Neuronal stem cell (in vitro differentiated cells): Measurements from ENCODE around the gene LSP1.
A peak's percentile ranks its signal among the peaks of the same experiment; 100 is the strongest.

ENCODE experiments used
- DNase-seq: peaks from one replicate; pipeline ENCODE4 v3.0.0-alpha.2; 2013; ENCODE audit warnings: low spot score
- H2AFZ ChIP-seq: one replicate; pipeline ENCODE4 v1.6.1; 2013; ENCODE audit warnings: mild to moderate bottlenecking, low read length, inconsistent platforms
- H2AK5ac ChIP-seq: 2 replicates; pipeline ENCODE4 v1.6.1; 2013; ENCODE audit warnings: low read depth, mild to moderate bottlenecking, inconsistent platforms, low read length, moderate library complexity, mixed read lengths
- H2BK120ac ChIP-seq: 2 replicates; pipeline ENCODE4 v1.6.1; 2013; ENCODE audit warnings: low read depth, mild to moderate bottlenecking, inconsistent platforms, low read length, moderate library complexity, mixed read lengths
- H2BK12ac ChIP-seq: one replicate; pipeline ENCODE4 v1.6.1; 2013; ENCODE audit warnings: low read length, inconsistent platforms
- H2BK15ac ChIP-seq: 2 replicates; pipeline ENCODE4 v1.6.1; 2013; ENCODE audit warnings: mild to moderate bottlenecking, low read length, inconsistent platforms, mixed read lengths
- H2BK5ac ChIP-seq: one replicate; pipeline ENCODE4 v1.6.1; 2013; ENCODE audit warnings: inconsistent platforms, mild to moderate bottlenecking, low read length, moderate library complexity
- H3K14ac ChIP-seq: one replicate; pipeline ENCODE4 v1.6.1; 2013; ENCODE audit warnings: low read length, inconsistent platforms
- H3K18ac ChIP-seq: 2 replicates; pipeline ENCODE4 v1.6.1; 2013; ENCODE audit warnings: low read length, inconsistent platforms
- H3K23ac ChIP-seq: 2 replicates; pipeline ENCODE4 v1.6.1; 2013; ENCODE audit warnings: low read depth, mild to moderate bottlenecking, mixed read lengths, low read length, inconsistent platforms; ENCODE audit not compliant: poor library complexity
- H3K27ac ChIP-seq: replicated peaks from 3 replicates; pipeline ENCODE4 v1.5.1; 2013; ENCODE audit warnings: low read length, inconsistent platforms
- H3K27me3 ChIP-seq, 3 experiments: 2 replicates each; pipeline ENCODE4 v1.6.1; 2013; ENCODE audit warnings: low read length in 3 of 3, mild to moderate bottlenecking in 2 of 3, inconsistent platforms in 1 of 3, low read depth in 1 of 3, mixed read lengths in 1 of 3, moderate library complexity in 1 of 3; ENCODE audit not compliant: control insufficient read depth in 3 of 3, insufficient read depth in 3 of 3
- H3K36me3 ChIP-seq, 2 donors: replicated peaks in 1 of 2; 2 replicates each; pipeline ENCODE4 v1.6.1; 2013; ENCODE audit warnings: low read length in 2 of 2; ENCODE audit not compliant: control insufficient read depth in 2 of 2, insufficient read depth in 2 of 2
- H3K4ac ChIP-seq: 2 replicates; pipeline ENCODE4 v1.6.1; 2013; ENCODE audit warnings: inconsistent platforms, mild to moderate bottlenecking, low read length, moderate library complexity
- H3K4me1 ChIP-seq, 2 donors: 1 replicate in 1 of 2; 2 replicates in 1 of 2; pipeline ENCODE4 v1.6.1; 2013; ENCODE audit warnings: low read length in 2 of 2, low read depth in 1 of 2; ENCODE audit not compliant: control insufficient read depth in 2 of 2, insufficient read depth in 1 of 2
- H3K4me2 ChIP-seq: one replicate; pipeline ENCODE4 v1.6.1; 2013; ENCODE audit warnings: mild to moderate bottlenecking, low read length, inconsistent platforms; ENCODE audit not compliant: insufficient read depth, poor library complexity, severe bottlenecking
- H3K4me3 ChIP-seq, 2 donors: 2 replicates each; pipeline ENCODE4 v1.5.1; 2013; ENCODE audit warnings: low read length in 2 of 2, mild to moderate bottlenecking in 2 of 2, inconsistent platforms in 1 of 2, moderate library complexity in 1 of 2
- H3K79me1 ChIP-seq: one replicate; pipeline ENCODE4 v1.6.1; 2013; ENCODE audit warnings: low read depth, mild to moderate bottlenecking, inconsistent platforms, low read length, moderate library complexity
- H3K9ac ChIP-seq: one replicate; pipeline ENCODE4 v1.6.1; 2013; ENCODE audit warnings: mild to moderate bottlenecking, low read depth, low read length, inconsistent platforms; ENCODE audit not compliant: poor library complexity
- H3K9me3 ChIP-seq, 2 donors: replicated peaks in 1 of 2; 2 replicates each; pipeline versions ENCODE3 to v1.6.1; 2013; ENCODE audit warnings: low read length in 2 of 2, mild to moderate bottlenecking in 2 of 2, inconsistent platforms in 1 of 2, low read depth in 1 of 2, mixed read lengths in 1 of 2, moderate library complexity in 1 of 2; ENCODE audit not compliant: control insufficient read depth in 2 of 2, insufficient read depth in 1 of 2
- H4K8ac ChIP-seq: one replicate; pipeline ENCODE4 v1.6.1; 2013; ENCODE audit warnings: low read depth, mild to moderate bottlenecking, inconsistent platforms, low read length, moderate library complexity
- H4K91ac ChIP-seq: one replicate; pipeline ENCODE4 v1.6.1; 2013; ENCODE audit warnings: low read length, low read depth, mild to moderate bottlenecking, inconsistent platforms; ENCODE audit not compliant: poor library complexity
- WGBS, 2 donors: extraction: QIAGEN DNeasy Blood & Tissue Kit; methylation state at CpG; one replicate each; pipeline ENCODE4 v1.1.7; 2013; ENCODE audit warnings: missing lambda C conversion rate in 2 of 2, mixed read lengths in 1 of 2; ENCODE audit not compliant: insufficient read length in 2 of 2, insufficient replicate concordance in 1 of 2; ENCODE audit errors: extremely low coverage in 2 of 2; 5-methylcytosine and 5-hydroxymethylcytosine counted together

The LSP1 gene

GRCh38 chr11:1916132-1916985 is 63.5 kb downstream of the LSP1 start:
- no peak for DNase-seq
- H3K9ac ChIP-seq, result no peak overlapping the region
- peak overlapping the region; percentile 98 for H2BK12ac ChIP-seq
- H3K4me1 ChIP-seq, result peaks cover 0 to 2% of the 10 kb centered on the region in 2 donors
- no peak overlapping the region for H3K14ac ChIP-seq
- H4K91ac ChIP-seq, result no peak overlapping the region
- peak overlapping the region; percentile 31 for H3K23ac ChIP-seq
- peak overlapping the region; percentile 27 for H3K4ac ChIP-seq
- no CpG with 5 or more reads among the region's 14 CpGs for WGBS, 2 donors
- peak overlapping the region; percentile 43 for H4K8ac ChIP-seq
- no peaks in the 10 kb centered on the region for H3K36me3 ChIP-seq
- H2AFZ ChIP-seq, result no peak overlapping the region
- no peak overlapping the region for H2BK5ac ChIP-seq
- no peaks in the 10 kb centered on the region for H3K79me1 ChIP-seq
- no peak overlapping the region for H2BK120ac ChIP-seq
- H3K27ac ChIP-seq, result no peak overlapping the region
- H2BK15ac ChIP-seq, result peak overlapping the region; percentile 97
- H3K27me3 ChIP-seq, result peaks cover 0 to 3% (median 0%) of the 10 kb centered on the region in 3 experiments
- no peak overlapping the region for H3K4me3 ChIP-seq
- H3K9me3 ChIP-seq, result no peaks in the 10 kb centered on the region
- no peak overlapping the region for H3K4me2 ChIP-seq
- peak overlapping the region; percentile 48 for H3K18ac ChIP-seq
- peak overlapping the region; percentile 36 for H2AK5ac ChIP-seq

DNA sequence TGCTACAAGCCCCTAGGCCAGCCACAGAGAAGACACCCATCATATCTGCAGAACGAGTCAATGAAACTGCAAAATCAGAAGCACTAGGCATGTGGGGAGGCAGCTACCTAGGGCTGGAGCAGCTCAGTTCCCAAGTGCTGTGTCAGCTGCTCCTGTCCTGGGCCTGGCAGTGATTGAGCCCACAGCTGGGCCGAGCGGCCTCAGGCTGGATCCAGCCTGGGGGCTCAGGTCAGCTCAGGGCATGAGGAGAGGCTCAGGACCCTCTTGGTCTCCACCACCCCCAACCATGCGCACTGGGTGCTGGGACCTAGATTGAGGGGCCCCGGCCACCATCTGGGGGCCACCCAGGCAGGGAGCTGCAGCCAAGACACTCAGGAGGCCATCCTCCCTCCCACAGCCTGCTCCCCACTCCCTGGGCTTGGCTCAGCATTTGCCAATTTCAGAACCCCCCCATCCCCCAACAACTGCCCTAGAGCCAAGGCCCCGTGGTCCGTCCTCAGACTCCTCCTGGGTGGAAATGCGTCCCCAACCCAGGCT is 64.2 kb downstream of the LSP1 start:
- H2BK120ac ChIP-seq, result no peak overlapping the region
- H3K4me3 ChIP-seq, result no peak overlapping the region
- no peak overlapping the region for H3K14ac ChIP-seq
- no peaks in the 10 kb centered on the region for H3K36me3 ChIP-seq
- H3K27me3 ChIP-seq, result peaks cover 0 to 6% (median 0%) of the 10 kb centered on the region in 3 experiments
- no peaks in the 10 kb centered on the region for H3K9me3 ChIP-seq
- no peak overlapping the region for H3K4me2 ChIP-seq
- H2BK5ac ChIP-seq, result no peak overlapping the region
- H3K79me1 ChIP-seq, result no peaks in the 10 kb centered on the region
- H3K4me1 ChIP-seq, result peaks cover 0 to 2% of the 10 kb centered on the region in 2 donors
- H2AK5ac ChIP-seq, result peak overlapping the region; percentile 36
- no peak overlapping the region for H3K27ac ChIP-seq
- WGBS, 2 donors, result no CpG with 5 or more reads among the region's 8 CpGs
- peak overlapping the region; percentile 65 for H4K8ac ChIP-seq
- H4K91ac ChIP-seq, result no peak overlapping the region
- peak overlapping the region; percentile 97 for H2BK15ac ChIP-seq
- no peak overlapping the region for H2AFZ ChIP-seq
- no peak overlapping the region for H3K9ac ChIP-seq
- no peak for DNase-seq
- H3K18ac ChIP-seq, result no peak overlapping the region
- H3K4ac ChIP-seq, result peak overlapping the region; percentile 27
- H2BK12ac ChIP-seq, result peak overlapping the region; percentile 14
- no peak overlapping the region for H3K23ac ChIP-seq

DNA sequence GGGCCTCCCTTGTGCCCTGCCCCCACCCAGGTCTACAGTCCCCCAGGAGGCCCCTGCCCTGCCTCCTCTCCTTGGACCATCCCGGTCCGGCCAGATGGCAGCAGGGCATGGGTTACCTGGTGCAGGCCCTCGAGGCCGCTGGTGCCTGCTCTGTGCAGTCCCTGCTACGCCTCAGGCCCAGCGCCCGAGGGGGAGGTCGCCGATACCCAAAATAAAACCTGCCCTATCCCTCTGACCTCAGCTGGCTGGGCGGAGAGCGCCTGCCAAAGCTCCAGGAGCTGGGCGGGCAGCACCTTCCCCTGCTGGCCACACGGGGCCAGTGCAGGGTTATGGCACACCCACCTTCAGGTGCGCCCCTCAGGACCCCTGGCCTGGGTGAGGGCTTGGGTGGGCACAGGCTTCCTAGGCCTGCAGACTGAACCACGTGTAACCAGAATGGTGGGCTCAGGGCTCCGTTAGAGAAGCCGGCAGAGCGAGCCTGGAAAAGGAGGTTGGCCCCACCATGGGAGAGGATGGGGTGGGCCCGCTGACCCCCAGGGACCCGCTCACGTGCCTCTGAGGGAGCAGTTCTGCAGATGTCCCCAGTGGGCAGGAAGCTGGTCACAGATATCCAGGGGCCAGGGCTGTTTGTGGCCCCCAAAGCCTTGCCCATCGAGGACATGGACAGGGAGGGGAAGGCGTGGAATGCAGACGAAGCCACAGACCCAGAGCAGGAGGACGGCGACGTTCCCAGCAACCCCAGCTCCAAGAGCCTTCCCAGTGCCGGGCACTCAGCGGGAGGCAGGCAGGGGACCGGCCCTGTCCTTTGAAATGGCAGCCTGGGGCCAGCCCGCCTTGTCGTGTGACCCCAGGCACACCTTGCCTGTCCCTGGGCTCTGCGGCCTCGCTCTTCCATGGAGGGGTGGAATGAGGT is 64.9 kb downstream of the LSP1 start:
- peak overlapping the region; percentile 74 for H2BK120ac ChIP-seq
- H4K91ac ChIP-seq, result no peak overlapping the region
- no peak overlapping the region for H3K4me2 ChIP-seq
- peak overlapping the region; percentile 88 for H2BK15ac ChIP-seq
- H4K8ac ChIP-seq, result peak overlapping the region; percentile 65
- H3K4me3 ChIP-seq, result no peak overlapping the region
- no peak for DNase-seq
- peak overlapping the region; percentile 56 for H3K4ac ChIP-seq
- H3K18ac ChIP-seq, result peak overlapping the region; percentile 83
- H2AK5ac ChIP-seq, result peak overlapping the region; percentile 98
- peaks cover 0 to 6% (median 0%) of the 10 kb centered on the region in 3 experiments for H3K27me3 ChIP-seq
- WGBS, 2 donors, result no CpG with 5 or more reads among the region's 34 CpGs
- peaks cover 1 to 2% of the 10 kb centered on the region in 2 donors for H3K4me1 ChIP-seq
- no peak overlapping the region for H2AFZ ChIP-seq
- peak overlapping the region; percentile 19 for H3K23ac ChIP-seq
- no peak overlapping the region for H3K27ac ChIP-seq
- H3K9ac ChIP-seq, result peak overlapping the region; percentile 40
- peak overlapping the region; percentile 44 for H2BK5ac ChIP-seq
- H3K9me3 ChIP-seq, result no peaks in the 10 kb centered on the region
- no peaks in the 10 kb centered on the region for H3K36me3 ChIP-seq
- peak overlapping the region; percentile 97 for H2BK12ac ChIP-seq
- peak overlapping the region; percentile 91 for H3K14ac ChIP-seq
- no peaks in the 10 kb centered on the region for H3K79me1 ChIP-seq
